HFFc6 (cell line): ENCODE measurements around the gene PALD1. TPM values are rescaled to one million over a fixed set of nuclear protein-coding genes. Genes with fewer than 3 reads are reported as not detected.

Source experiments
- DNase-seq: peaks from one replicate; pipeline ENCODE4 v3.0.0-alpha.2; 2018
- H3K27ac Mint-ChIP-seq: 2 replicates; pipeline ENCODE4 v1.8.0; 2020; ENCODE audit warnings: mild to moderate bottlenecking, mixed read lengths
- H3K27me3 Mint-ChIP-seq: 2 replicates; pipeline ENCODE4 v1.8.0; 2021; ENCODE audit warnings: mild to moderate bottlenecking, moderate library complexity, mixed read lengths; ENCODE audit not compliant: insufficient read depth
- H3K36me3 Mint-ChIP-seq: 2 replicates; pipeline ENCODE4 v1.8.0; 2021; ENCODE audit warnings: low read depth, mixed read lengths
- H3K4me1 Mint-ChIP-seq: 2 replicates; pipeline ENCODE4 v1.8.0; 2020; ENCODE audit warnings: low read depth, mixed read lengths
- H3K4me3 Mint-ChIP-seq: 2 replicates; pipeline ENCODE4 v1.8.0; 2020; ENCODE audit warnings: mild to moderate bottlenecking, moderate library complexity, mixed read lengths
- H3K9me3 Mint-ChIP-seq: 2 replicates; pipeline ENCODE4 v1.8.0; 2020; ENCODE audit warnings: mild to moderate bottlenecking, mixed read lengths
- total RNA-seq, 6 experiments: library from RNA; stranded (reverse); fragmentation: NEBNext Ultra II Directional; extraction: Animal tissue kit (Norgen Biotek cat#: 25700); gene quantifications; 2 replicates in 1 of 6; 3 replicates in 5 of 6; pipeline ENCODE4 v1.2.3, GENCODE V29; 2021
- TF ChIP-seq, protein P1 (sequence below): fragments of 200-600 bp; sonication (generic); IDR thresholded peaks from 2 replicates; pipeline ENCODE4 v1.5.0; 2021; ENCODE audit warnings: antibody characterized with exemption, mild to moderate bottlenecking

Gene PALD1
- total RNA-seq, 6 experiments from 2014 or later = not detected

DNA sequence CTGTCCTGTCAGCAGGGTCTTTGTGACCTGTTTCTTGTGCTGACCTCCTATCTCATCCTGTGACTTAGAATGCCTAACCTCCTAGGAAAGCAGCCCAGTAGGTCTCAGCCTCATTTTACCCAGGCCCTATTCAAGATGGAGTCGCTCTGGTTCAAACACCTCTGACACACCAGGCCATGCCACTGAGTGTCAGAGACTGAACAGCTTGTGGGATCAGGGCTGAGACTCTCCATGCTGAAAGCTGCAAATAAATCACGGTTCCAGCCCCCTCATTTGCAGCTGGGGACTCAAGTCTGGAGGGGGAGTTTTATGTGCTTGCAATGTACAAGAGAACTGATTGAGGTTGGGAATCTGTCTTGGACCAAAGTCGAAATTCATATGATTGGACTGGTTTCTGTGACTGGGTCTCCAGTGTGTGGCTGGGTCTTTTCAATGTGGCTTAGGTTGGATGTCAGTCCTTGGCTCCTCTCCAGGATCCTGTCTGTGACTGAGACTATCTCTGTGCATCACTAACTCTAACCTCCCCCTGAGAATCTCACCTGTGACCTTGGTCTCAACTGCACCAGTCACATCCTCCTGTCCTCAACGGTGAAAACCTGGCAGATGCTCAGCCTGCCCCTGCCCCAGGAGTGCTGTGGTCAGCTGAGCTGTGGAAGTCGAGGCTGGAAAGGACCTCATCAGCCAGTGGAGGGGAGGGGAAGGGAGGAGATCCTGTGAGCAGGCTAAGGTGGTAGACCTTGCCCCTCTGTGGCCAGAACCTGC, 112.3 kb downstream of the PALD1 start:
- no peak overlapping the region for H3K27ac Mint-ChIP-seq
- H3K9me3 Mint-ChIP-seq = no peaks in the 10 kb centered on the region

DNA sequence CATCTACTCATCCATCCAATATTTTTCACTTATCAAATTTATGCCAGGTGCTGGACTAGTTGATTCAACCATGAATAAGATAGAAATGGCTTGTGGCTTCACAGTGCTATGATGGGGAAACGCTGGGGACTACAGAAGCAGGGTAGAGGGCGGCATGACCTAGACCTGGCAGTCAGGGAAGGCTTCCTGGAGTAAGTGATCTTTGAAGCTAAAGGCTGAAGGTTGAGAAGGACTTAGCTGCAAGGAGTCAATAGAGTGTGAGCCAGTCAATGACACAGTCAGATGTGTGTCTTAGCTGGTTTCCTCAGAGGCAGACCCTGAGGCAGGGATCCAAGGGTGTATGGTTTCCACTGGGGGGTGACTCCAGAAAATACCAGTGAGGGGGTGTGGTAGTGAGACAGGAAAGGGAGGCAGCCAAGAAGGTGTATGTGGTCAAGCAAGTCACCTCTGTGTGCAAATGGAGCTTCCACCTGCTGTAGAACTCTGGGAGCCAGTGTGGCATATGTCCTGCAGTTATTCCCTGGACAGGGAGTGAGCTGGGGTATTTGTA, 113.7 kb downstream of the PALD1 start:
- TF ChIP-seq, protein P1, sequence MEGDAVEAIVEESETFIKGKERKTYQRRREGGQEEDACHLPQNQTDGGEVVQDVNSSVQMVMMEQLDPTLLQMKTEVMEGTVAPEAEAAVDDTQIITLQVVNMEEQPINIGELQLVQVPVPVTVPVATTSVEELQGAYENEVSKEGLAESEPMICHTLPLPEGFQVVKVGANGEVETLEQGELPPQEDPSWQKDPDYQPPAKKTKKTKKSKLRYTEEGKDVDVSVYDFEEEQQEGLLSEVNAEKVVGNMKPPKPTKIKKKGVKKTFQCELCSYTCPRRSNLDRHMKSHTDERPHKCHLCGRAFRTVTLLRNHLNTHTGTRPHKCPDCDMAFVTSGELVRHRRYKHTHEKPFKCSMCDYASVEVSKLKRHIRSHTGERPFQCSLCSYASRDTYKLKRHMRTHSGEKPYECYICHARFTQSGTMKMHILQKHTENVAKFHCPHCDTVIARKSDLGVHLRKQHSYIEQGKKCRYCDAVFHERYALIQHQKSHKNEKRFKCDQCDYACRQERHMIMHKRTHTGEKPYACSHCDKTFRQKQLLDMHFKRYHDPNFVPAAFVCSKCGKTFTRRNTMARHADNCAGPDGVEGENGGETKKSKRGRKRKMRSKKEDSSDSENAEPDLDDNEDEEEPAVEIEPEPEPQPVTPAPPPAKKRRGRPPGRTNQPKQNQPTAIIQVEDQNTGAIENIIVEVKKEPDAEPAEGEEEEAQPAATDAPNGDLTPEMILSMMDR = no peak
- H3K36me3 Mint-ChIP-seq = no peaks in the 10 kb centered on the region
- H3K4me3 Mint-ChIP-seq = no peak overlapping the region
- H3K27me3 Mint-ChIP-seq = peaks cover 64% of the 10 kb centered on the region
- no peaks in the 10 kb centered on the region for H3K4me1 Mint-ChIP-seq
- H3K27ac Mint-ChIP-seq = no peak overlapping the region
- no peaks in the 10 kb centered on the region for H3K9me3 Mint-ChIP-seq
- DNase-seq = no peak

More for the DNA sequence above, 112.3 kb downstream of the PALD1 start:
- no peak for DNase-seq
- no peaks in the 10 kb centered on the region for H3K36me3 Mint-ChIP-seq
- TF ChIP-seq, protein P1 = no peak
- H3K4me3 Mint-ChIP-seq = no peak overlapping the region
- H3K4me1 Mint-ChIP-seq = no peaks in the 10 kb centered on the region
- peaks cover 55% of the 10 kb centered on the region for H3K27me3 Mint-ChIP-seq

- no peaks in the 10 kb centered on the region for H3K9me3 Mint-ChIP-seq
- DNase-seq = no peak
- peaks cover 63% of the 10 kb centered on the region for H3K27me3 Mint-ChIP-seq
- H3K36me3 Mint-ChIP-seq = no peaks in the 10 kb centered on the region
- H3K27ac Mint-ChIP-seq = no peak overlapping the region
- H3K4me1 Mint-ChIP-seq = no peaks in the 10 kb centered on the region
- H3K4me3 Mint-ChIP-seq = no peak overlapping the region
- TF ChIP-seq, protein P1 = no peak
Measured at GRCh38 chr10:70592746-70593512, 114.4 kb downstream of the PALD1 start.

DNA sequence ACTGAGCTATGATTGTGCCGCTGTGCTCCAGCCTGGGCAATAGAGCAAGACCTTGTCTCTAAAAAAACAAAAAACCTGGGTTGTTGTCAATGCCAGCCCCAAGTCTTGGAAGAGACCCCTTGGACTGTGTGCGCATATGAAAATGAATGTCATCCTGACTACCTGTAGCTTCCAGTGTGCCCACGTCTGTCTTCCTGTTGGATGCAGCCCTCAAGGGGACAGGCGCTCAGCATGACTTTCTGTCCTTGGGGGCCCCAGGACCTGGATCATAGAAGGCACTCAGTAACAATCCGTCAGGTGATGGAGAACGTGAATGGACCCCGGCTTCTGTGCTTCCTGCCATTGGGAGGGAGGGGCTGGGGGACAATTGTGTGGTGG, 114.9 kb downstream of the PALD1 start:
- no peak overlapping the region for H3K27ac Mint-ChIP-seq
- no peak overlapping the region for H3K4me3 Mint-ChIP-seq
- TF ChIP-seq, protein P1 = no peak
- peaks cover 59% of the 10 kb centered on the region for H3K27me3 Mint-ChIP-seq
- no peaks in the 10 kb centered on the region for H3K9me3 Mint-ChIP-seq
- DNase-seq = no peak
- no peaks in the 10 kb centered on the region for H3K36me3 Mint-ChIP-seq
- no peaks in the 10 kb centered on the region for H3K4me1 Mint-ChIP-seq

DNA sequence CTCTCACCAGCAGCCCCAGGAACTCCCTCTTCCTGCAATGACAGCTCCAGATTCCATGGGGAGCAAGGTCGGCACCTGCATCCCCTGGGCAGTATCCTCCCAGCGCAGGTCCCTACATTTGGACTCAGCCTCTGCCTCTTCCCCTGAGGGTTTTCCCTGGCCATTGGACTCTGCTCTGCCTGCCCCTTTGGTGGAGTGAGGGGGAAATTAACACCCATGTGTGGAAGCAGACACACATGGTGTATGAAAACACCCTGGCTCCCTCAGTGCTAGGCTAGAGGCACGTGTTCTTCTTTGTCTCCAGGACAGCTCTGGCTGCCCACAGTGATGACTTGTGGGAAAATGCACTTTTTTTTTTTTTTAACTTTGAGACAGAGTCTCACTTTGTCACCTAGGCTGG, 115.6 kb downstream of the PALD1 start:
- Mint-ChIP-seq H3K36me3 (no peaks in the 10 kb centered on the region), H3K4me1 (no peaks in the 10 kb centered on the region), H3K9me3 (no peaks in the 10 kb centered on the region), H3K27ac (no peak overlapping the region), H3K4me3 (no peak overlapping the region), H3K27me3 (peaks cover 54% of the 10 kb centered on the region)
- DNase-seq = no peak
- TF ChIP-seq, protein P1 = no peak
